RWPE2 (cell line): ENCODE data around the gene CAPN9.
"Not testable (repeated sequence)": the region's sequence is repeated elsewhere in the genome, so short reads cannot be mapped to it uniquely, and the experiment has no call there.

Experiments
- ATAC-seq: fragments of 200-7000 bp; cut with Tn5 transposase; 3 replicates; pipeline ENCODE4 v1.9.1; 2021; ENCODE audit warnings: low read depth
- DNase-seq: peaks from one replicate; pipeline ENCODE4 v3.0.0-alpha.2; 2020; ENCODE audit warnings: low spot score
- H3K27ac ChIP-seq: fragments of 450-650 bp; 2 replicates; pipeline ENCODE4 v1.5.1; 2017; ENCODE audit warnings: mild to moderate bottlenecking; ENCODE audit not compliant: poor library complexity, severe bottlenecking
- H3K27me3 ChIP-seq: fragments of 250-450 bp; sonication (Bioruptor Pico); 2 replicates; pipeline ENCODE4 v1.5.1; 2021; ENCODE audit warnings: mild to moderate bottlenecking, moderate library complexity; ENCODE audit not compliant: insufficient read depth, poor library complexity, severe bottlenecking
- H3K36me3 ChIP-seq: fragments of 250-450 bp; sonication (Bioruptor Pico); 2 replicates; pipeline ENCODE4 v1.5.1; 2020; ENCODE audit warnings: low read depth, mild to moderate bottlenecking, moderate library complexity
- H3K4me1 ChIP-seq: fragments of 250-450 bp; sonication (Bioruptor Pico); 2 replicates; pipeline ENCODE4 v1.5.1; 2021; ENCODE audit warnings: mild to moderate bottlenecking, moderate library complexity; ENCODE audit not compliant: insufficient read depth, poor library complexity, severe bottlenecking
- H3K4me3 ChIP-seq: fragments of 250-450 bp; sonication (Bioruptor Pico); 2 replicates; pipeline ENCODE4 v1.5.1; 2021; ENCODE audit warnings: mild to moderate bottlenecking, moderate library complexity; ENCODE audit not compliant: severe bottlenecking
- H3K9me3 ChIP-seq: fragments of 250-450 bp; sonication (Bioruptor Pico); 2 replicates; pipeline ENCODE4 v1.5.1; 2021; ENCODE audit warnings: mild to moderate bottlenecking, moderate library complexity; ENCODE audit not compliant: severe bottlenecking
- TF ChIP-seq, protein P1 (sequence below): fragments of 450-650 bp; IDR thresholded peaks from one replicate; pipeline ENCODE4 v1.5.1; 2017; ENCODE audit warnings: mild to moderate bottlenecking, moderate library complexity; ENCODE audit not compliant: poor library complexity, severe bottlenecking

The CAPN9 gene

DNA sequence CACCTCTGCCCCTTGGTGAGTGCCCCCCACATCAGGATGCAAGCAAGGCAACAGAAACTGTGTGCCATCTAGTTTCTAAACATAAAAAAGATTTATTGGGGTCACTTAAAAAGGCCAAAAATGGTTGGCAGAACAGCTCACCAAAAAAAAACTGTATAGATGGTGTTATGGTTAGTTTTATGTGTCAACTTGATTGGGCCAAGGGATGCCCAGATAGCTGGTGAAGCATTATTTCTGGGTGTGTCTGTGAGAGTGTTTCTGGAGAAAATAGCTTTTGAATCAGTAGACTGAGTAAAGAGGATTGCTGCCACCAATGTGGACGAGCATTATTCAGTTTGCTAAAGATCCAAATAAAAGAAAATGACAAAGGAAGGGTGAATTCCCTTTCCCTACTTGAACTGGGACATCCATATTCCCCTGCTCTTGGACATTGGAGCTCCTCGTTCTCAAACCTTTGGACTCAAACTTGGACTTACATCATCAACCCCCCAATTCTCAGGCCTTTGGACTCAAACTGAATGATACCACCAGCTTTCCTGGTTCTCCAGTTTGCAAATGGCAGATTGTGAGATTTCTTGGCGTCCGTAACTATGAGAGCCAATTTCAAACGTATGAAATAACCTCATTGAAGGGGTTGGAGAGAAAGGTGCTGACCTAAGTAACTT lies 16.9 kb downstream of the CAPN9 start:
- Histone ChIP-seq H3K4me1 (no peaks in the 10 kb centered on the region), H3K36me3 (no peaks in the 10 kb centered on the region), H3K27me3 (no peaks in the 10 kb centered on the region), H3K9me3 (no peaks in the 10 kb centered on the region), H3K27ac (no peak overlapping the region), H3K4me3 (no peak overlapping the region)
- TF ChIP-seq, protein P1, sequence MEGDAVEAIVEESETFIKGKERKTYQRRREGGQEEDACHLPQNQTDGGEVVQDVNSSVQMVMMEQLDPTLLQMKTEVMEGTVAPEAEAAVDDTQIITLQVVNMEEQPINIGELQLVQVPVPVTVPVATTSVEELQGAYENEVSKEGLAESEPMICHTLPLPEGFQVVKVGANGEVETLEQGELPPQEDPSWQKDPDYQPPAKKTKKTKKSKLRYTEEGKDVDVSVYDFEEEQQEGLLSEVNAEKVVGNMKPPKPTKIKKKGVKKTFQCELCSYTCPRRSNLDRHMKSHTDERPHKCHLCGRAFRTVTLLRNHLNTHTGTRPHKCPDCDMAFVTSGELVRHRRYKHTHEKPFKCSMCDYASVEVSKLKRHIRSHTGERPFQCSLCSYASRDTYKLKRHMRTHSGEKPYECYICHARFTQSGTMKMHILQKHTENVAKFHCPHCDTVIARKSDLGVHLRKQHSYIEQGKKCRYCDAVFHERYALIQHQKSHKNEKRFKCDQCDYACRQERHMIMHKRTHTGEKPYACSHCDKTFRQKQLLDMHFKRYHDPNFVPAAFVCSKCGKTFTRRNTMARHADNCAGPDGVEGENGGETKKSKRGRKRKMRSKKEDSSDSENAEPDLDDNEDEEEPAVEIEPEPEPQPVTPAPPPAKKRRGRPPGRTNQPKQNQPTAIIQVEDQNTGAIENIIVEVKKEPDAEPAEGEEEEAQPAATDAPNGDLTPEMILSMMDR, result no peak
- DNase-seq (no peak), ATAC-seq (no peak)

DNA sequence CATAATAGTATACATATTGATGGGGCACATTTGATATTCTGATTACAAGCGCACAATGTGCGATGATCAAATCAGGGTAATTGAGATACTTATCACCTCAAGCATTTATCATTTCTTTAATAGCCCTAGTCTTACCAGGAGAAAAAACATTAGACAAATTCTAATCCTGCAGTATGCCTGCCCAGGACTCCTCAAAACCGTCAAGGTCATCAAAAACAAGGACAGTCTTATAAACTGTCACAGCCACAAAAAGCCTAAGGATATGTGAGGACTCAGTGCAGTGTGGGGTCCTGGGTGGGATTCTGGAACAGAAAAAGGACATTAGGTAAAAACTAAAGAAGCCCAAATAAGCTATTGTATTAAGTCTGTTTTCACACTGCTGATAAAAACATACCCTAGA lies 19.1 kb downstream of the CAPN9 start:
- Histone ChIP-seq H3K36me3 (no peaks in the 10 kb centered on the region), H3K27me3 (no peaks in the 10 kb centered on the region), H3K4me1 (no peaks in the 10 kb centered on the region), H3K27ac (no peak overlapping the region), H3K9me3 (no peaks in the 10 kb centered on the region), H3K4me3 (no peak overlapping the region)
- DNase-seq (no peak), ATAC-seq (no peak)
- TF ChIP-seq, protein P1, result no peak

DNA sequence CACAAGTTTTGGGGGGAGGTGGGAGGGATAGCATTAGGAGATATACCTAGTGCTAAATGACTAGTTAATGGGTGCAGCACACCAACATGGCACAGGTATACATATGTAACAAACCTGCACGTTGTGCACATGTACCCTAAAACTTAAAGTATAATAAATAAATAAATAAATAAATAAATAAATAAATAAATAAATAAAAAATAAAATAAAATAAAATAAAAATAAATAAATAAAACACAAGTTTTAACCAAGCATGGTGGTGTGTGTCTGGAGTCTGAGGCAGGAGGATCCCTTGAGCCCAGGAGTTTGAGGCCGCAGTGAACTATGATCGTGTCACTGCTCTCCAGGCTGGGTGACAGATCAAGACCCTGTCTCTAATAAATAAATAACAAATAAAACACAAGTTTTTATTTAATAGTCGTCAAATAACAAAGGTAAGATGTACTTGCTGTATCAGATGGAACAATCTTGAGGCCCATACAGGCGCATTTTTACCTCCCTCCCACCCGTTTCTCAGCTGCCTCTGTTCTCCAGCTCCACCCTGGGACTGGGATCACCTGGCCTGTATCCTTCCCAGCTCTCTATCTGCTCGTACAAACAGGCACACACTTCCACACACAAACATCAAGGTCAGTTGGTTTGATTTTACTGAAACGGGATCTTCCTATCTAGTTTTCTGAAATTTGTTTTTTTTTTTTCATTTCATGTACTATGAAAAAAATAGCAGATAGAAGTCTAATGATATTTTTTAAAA lies 20.8 kb downstream of the CAPN9 start:
- not testable (repeated sequence) for H3K4me1 ChIP-seq, H3K4me3 ChIP-seq, DNase-seq, H3K36me3 ChIP-seq, ATAC-seq, H3K27ac ChIP-seq, H3K27me3 ChIP-seq, H3K9me3 ChIP-seq

DNA sequence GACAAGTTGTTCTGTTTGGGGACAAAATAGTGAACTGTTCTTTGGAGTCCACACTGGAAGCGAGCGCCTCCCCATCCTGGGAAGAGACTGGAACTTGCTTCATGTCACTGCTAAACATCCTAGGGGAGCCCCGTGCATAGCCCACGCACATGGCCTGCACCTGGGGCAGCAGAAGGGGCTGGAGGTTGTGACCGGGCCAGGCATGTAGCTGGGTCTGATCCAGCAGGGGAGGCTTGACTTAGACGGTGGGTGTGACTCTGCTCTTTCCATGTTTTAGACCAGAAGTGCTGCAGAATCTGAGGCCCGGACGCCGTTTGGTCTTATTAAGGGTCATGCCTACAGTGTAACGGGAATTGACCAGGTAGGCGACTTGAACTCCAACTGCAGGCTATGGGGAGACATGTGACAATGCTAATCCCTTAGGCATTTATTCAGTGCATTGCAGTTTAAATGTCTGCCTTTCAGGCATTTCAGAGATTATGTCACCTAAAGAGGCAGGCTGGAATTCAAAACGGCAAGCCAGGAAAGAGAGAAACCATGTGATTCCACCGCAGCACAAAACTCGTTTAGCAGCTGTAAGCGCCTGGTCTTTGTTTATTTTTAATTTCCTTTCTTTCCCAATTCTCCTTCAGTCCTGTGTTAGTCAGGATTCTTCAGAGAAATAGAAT lies 21.8 kb downstream of the CAPN9 start:
- TF ChIP-seq, protein P1, result no peak
- H3K27me3 ChIP-seq, result no peaks in the 10 kb centered on the region
- H3K27ac ChIP-seq, result no peak overlapping the region
- ATAC-seq, result no peak
- no peak overlapping the region for H3K4me3 ChIP-seq
- H3K4me1 ChIP-seq, result no peaks in the 10 kb centered on the region
- no peaks in the 10 kb centered on the region for H3K9me3 ChIP-seq
- no peak for DNase-seq
- H3K36me3 ChIP-seq, result no peaks in the 10 kb centered on the region

DNA sequence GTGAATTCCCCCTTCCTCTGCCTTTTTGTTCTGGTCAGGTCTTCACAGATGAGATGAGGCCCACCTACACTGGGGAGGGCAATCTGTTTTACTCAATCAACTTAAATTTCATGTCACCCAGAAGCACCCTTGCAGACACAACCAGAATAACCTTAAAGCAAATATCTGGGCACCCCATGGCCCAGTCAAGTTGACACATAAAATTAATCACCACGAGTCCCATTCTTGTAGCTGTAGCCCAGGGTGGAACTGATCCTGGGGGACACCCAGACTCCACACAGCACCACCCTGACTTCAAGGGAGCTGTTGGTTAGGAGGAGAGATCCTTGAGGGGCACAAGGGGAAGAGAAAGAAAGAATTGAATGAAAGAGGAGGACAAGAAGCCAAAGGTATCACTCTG lies 23.1 kb downstream of the CAPN9 start:
- ATAC-seq, result no peak
- TF ChIP-seq, protein P1, result no peak

More for the DNA sequence above, 23.1 kb downstream of the CAPN9 start:
- no peak overlapping the region for H3K27ac ChIP-seq
- H3K27me3 ChIP-seq, result no peaks in the 10 kb centered on the region
- no peaks in the 10 kb centered on the region for H3K4me1 ChIP-seq
- H3K4me3 ChIP-seq, result no peak overlapping the region
- no peak for DNase-seq
- H3K36me3 ChIP-seq, result no peaks in the 10 kb centered on the region
- H3K9me3 ChIP-seq, result no peaks in the 10 kb centered on the region
